ENCODE results near the gene DUSP8. TPM values are rescaled to one million over a fixed set of nuclear protein-coding genes. Genes with fewer than 3 reads are reported as not detected.

Gene DUSP8
- total RNA-seq, 4 donors from 2014 or later: 1.9 to 4.8 (median 3.0) TPM

- Histone ChIP-seq H3K4me3 (peak overlapping the region; percentile 39), H3K36me3 (no peaks in the 10 kb centered on the region), H3K4me1 (peaks cover 30% of the 10 kb centered on the region), H3K27me3 (peaks cover 47% of the 10 kb centered on the region), H3K27ac (no peak overlapping the region), H3K9me3 (no peaks in the 10 kb centered on the region)
- TF ChIP-seq EP300 (IDR thresholded peaks at IDR 0.05) (no peak), POLR2A (IDR thresholded peaks at IDR 0.05) (no peak), CTCF (IDR thresholded peaks at IDR 0.05) (no peak), POLR2AphosphoS5 (IDR thresholded peaks at IDR 0.05) (no peak)
- 12% methylated on average over 17 of the region's 33 CpGs for WGBS
- DNase-seq (ENCODE audit: low spot score in 2 of 2): no peak
These were observed 24.5 kb downstream of the DUSP8 start for GRCh38 chr11:1547467-1548098.

- Histone ChIP-seq H3K27me3 (peaks cover 45% of the 10 kb centered on the region), H3K27ac (no peak overlapping the region)
- no peak for DNase-seq (ENCODE audit: low spot score in 2 of 2)
These were observed 25.3 kb downstream of the DUSP8 start for GRCh38 chr11:1546536-1547466.

GRCh38 chr11:1546077-1546535, 26.0 kb downstream of the DUSP8 start:
- H3K4me1 ChIP-seq: peaks cover 30% of the 10 kb centered on the region
- peaks cover 45% of the 10 kb centered on the region for H3K27me3 ChIP-seq
- H3K9me3 ChIP-seq: no peaks in the 10 kb centered on the region
- no peak for TF ChIP-seq EP300 (IDR thresholded peaks at IDR 0.05)
- no peak for TF ChIP-seq POLR2AphosphoS5 (IDR thresholded peaks at IDR 0.05)
- TF ChIP-seq POLR2A (IDR thresholded peaks at IDR 0.05): no peak
- no peak for TF ChIP-seq CTCF (IDR thresholded peaks at IDR 0.05)
- WGBS: 9% methylated on average over 6 of the region's 18 CpGs
- H3K36me3 ChIP-seq: no peaks in the 10 kb centered on the region
- DNase-seq (ENCODE audit: low spot score in 2 of 2): no peak
- H3K4me3 ChIP-seq: peak overlapping the region; percentile 39
- H3K27ac ChIP-seq: no peak overlapping the region

More at GRCh38 chr11:1546536-1547466, 25.3 kb downstream of the DUSP8 start:
- WGBS: 1% methylated on average over 17 of the region's 106 CpGs
- no peaks in the 10 kb centered on the region for H3K9me3 ChIP-seq
- H3K4me3 ChIP-seq: peak overlapping the region; percentile 39
- no peaks in the 10 kb centered on the region for H3K36me3 ChIP-seq
- no peak for TF ChIP-seq POLR2AphosphoS5 (IDR thresholded peaks at IDR 0.05)
- peak; percentile 25 to 83 for TF ChIP-seq CTCF (IDR thresholded peaks at IDR 0.05)
- peaks cover 30% of the 10 kb centered on the region for H3K4me1 ChIP-seq

GRCh38 chr11:1545432-1545831, 26.6 kb downstream of the DUSP8 start:
- H3K4me1 ChIP-seq: peaks cover 30% of the 10 kb centered on the region
- no peak overlapping the region for H3K27ac ChIP-seq
- DNase-seq (ENCODE audit: low spot score in 2 of 2): no peak
- no peak overlapping the region for H3K4me3 ChIP-seq
- H3K27me3 ChIP-seq: peaks cover 45% of the 10 kb centered on the region
- H3K36me3 ChIP-seq: no peaks in the 10 kb centered on the region
- H3K9me3 ChIP-seq: no peaks in the 10 kb centered on the region
- WGBS: 71% methylated on average over 5 of the region's 5 CpGs
- TF ChIP-seq EP300 (IDR thresholded peaks at IDR 0.05): no peak

GRCh38 chr11:1544536-1544935, 27.5 kb downstream of the DUSP8 start:
- Histone ChIP-seq H3K4me3 (no peak overlapping the region), H3K9me3 (no peaks in the 10 kb centered on the region), H3K36me3 (no peaks in the 10 kb centered on the region), H3K4me1 (peaks cover 30% of the 10 kb centered on the region), H3K27ac (no peak overlapping the region), H3K27me3 (peaks cover 42% of the 10 kb centered on the region)
- 80% methylated on average over 2 of the region's 6 CpGs for WGBS
- TF ChIP-seq POLR2AphosphoS5 (IDR thresholded peaks at IDR 0.05) (no peak), CTCF (IDR thresholded peaks at IDR 0.05) (no peak), POLR2A (IDR thresholded peaks at IDR 0.05) (no peak), EP300 (IDR thresholded peaks at IDR 0.05) (no peak)
- no peak for DNase-seq (ENCODE audit: low spot score in 2 of 2)

Data from suprapubic skin (tissue), 4 donors.